A549 treated with DMSO at 1 μM for 4 hours (cell line): ENCODE measurements around the gene CAPZA3. TPM values are rescaled to one million over a fixed set of nuclear protein-coding genes. Genes with fewer than 3 reads are reported as not detected.

Experiments used
- total RNA-seq: library from RNA; stranded (reverse); fragments of 200-300 nt; extraction: Qiagen RNA extraction; gene quantifications from 5 replicates; pipeline ENCODE4 v1.2.3, GENCODE V29; 2022; ENCODE audit warnings: low read depth

CAPZA3 gene, protein sequence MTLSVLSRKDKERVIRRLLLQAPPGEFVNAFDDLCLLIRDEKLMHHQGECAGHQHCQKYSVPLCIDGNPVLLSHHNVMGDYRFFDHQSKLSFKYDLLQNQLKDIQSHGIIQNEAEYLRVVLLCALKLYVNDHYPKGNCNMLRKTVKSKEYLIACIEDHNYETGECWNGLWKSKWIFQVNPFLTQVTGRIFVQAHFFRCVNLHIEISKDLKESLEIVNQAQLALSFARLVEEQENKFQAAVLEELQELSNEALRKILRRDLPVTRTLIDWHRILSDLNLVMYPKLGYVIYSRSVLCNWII
- total RNA-seq: not detected in 5 replicates

DNA sequence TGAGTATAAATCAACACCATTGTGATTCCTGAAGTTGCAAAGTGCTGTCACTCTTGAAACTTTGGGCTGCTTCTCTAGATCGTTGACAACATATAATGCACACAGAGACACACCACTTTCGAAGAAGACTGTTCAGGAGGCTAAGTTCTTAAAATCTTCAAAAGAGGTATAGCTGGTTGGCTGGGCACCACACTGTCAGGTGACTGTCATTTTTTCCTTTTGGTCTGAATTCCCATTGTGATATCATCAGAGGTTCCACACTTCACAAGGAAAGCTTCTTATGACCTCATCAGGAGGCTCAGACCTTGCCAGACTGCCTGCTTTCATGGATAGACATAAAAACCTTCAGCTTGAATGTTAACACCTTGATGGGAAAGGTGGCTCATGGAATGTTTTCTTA, at the start of gene CAPZA3, which contains the start of gene PLCZ1:
TSS of gene CAPZA3 (plus strand) at position 301 of the 400 bp plus-strand sequence. CDS start 150 bp downstream, outside the sequence.
TSS of gene PLCZ1 (minus strand) at position 194 of the 400 bp plus-strand sequence. CDS start 641 bp downstream, outside the sequence.

Other genes with a start within 250 kb of the CAPZA3 start
- gene PLCZ1, start 107 bp upstream of the CAPZA3 start, total RNA-seq: not detected in 5 replicates